DMS 273 (cell line): ENCODE measurements around the gene RNASE1.

Experiments used
- DNase-seq: peaks from one replicate; lab custom pipeline; 2025; ENCODE audit not compliant: unreplicated experiment; lab: John Stamatoyannopoulos, UW

Gene RNASE1

GRCh38 chr14:20808162-20808483, 5.5 kb upstream of the RNASE1 start:
- DNase-seq = no peak

- no peak for DNase-seq
Measured at GRCh38 chr14:20807304-20808161, 4.9 kb upstream of the RNASE1 start.

GRCh38 chr14:20805485-20805884, 2.8 kb upstream of the RNASE1 start:
- DNase-seq = no peak

- no peak for DNase-seq
Measured at GRCh38 chr14:20803223-20803622, 579 bp upstream of the RNASE1 start.

GRCh38 chr14:20801726-20802125, 918 bp downstream of the RNASE1 start:
- DNase-seq = peak; percentile 17

- no peak for DNase-seq
Measured at GRCh38 chr14:20799892-20800544, 2.6 kb downstream of the RNASE1 start.

- no peak for DNase-seq
Measured at GRCh38 chr14:20799456-20799891, 3.2 kb downstream of the RNASE1 start.

GRCh38 chr14:20798932-20799331, 3.7 kb downstream of the RNASE1 start:
- no peak for DNase-seq

GRCh38 chr14:20798318-20798717, 4.3 kb downstream of the RNASE1 start:
- no peak for DNase-seq

GRCh38 chr14:20797164-20797563, 5.5 kb downstream of the RNASE1 start:
- no peak for DNase-seq

GRCh38 chr14:20794644-20795369, 7.8 kb downstream of the RNASE1 start:
- no peak for DNase-seq

GRCh38 chr14:20792556-20792955, 10.1 kb downstream of the RNASE1 start:
- DNase-seq = no peak

- no peak for DNase-seq
Measured at GRCh38 chr14:20791597-20791996, 11.0 kb downstream of the RNASE1 start.

GRCh38 chr14:20791187-20791586, 11.5 kb downstream of the RNASE1 start:
- DNase-seq = no peak

GRCh38 chr14:20790464-20791116, 12.1 kb downstream of the RNASE1 start:
- no peak for DNase-seq

- no peak for DNase-seq
Measured at GRCh38 chr14:20789230-20789813, 13.3 kb downstream of the RNASE1 start.

GRCh38 chr14:20787025-20787424, 15.6 kb downstream of the RNASE1 start:
- DNase-seq = no peak

- DNase-seq = no peak
Measured at GRCh38 chr14:20782280-20782890, 20.3 kb downstream of the RNASE1 start.

- DNase-seq = no peak
Measured at GRCh38 chr14:20781803-20782202, 20.8 kb downstream of the RNASE1 start.

GRCh38 chr14:20775901-20776300, 26.7 kb downstream of the RNASE1 start:
- no peak for DNase-seq

GRCh38 chr14:20775043-20775442, 27.6 kb downstream of the RNASE1 start:
- no peak for DNase-seq
